ENCODE results near the gene VWA5B1.
"Not testable (repeated sequence)": the region's sequence is repeated elsewhere in the genome, so short reads cannot be mapped to it uniquely, and the experiment has no call there.

VWA5B1 gene, protein sequence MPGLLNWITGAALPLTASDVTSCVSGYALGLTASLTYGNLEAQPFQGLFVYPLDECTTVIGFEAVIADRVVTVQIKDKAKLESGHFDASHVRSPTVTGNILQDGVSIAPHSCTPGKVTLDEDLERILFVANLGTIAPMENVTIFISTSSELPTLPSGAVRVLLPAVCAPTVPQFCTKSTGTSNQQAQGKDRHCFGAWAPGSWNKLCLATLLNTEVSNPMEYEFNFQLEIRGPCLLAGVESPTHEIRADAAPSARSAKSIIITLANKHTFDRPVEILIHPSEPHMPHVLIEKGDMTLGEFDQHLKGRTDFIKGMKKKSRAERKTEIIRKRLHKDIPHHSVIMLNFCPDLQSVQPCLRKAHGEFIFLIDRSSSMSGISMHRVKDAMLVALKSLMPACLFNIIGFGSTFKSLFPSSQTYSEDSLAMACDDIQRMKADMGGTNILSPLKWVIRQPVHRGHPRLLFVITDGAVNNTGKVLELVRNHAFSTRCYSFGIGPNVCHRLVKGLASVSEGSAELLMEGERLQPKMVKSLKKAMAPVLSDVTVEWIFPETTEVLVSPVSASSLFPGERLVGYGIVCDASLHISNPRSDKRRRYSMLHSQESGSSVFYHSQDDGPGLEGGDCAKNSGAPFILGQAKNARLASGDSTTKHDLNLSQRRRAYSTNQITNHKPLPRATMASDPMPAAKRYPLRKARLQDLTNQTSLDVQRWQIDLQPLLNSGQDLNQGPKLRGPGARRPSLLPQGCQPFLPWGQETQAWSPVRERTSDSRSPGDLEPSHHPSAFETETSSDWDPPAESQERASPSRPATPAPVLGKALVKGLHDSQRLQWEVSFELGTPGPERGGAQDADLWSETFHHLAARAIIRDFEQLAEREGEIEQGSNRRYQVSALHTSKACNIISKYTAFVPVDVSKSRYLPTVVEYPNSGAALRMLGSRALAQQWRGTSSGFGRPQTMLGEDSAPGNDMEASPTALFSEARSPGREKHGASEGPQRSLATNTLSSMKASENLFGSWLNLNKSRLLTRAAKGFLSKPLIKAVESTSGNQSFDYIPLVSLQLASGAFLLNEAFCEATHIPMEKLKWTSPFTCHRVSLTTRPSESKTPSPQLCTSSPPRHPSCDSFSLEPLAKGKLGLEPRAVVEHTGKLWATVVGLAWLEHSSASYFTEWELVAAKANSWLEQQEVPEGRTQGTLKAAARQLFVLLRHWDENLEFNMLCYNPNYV

DNA sequence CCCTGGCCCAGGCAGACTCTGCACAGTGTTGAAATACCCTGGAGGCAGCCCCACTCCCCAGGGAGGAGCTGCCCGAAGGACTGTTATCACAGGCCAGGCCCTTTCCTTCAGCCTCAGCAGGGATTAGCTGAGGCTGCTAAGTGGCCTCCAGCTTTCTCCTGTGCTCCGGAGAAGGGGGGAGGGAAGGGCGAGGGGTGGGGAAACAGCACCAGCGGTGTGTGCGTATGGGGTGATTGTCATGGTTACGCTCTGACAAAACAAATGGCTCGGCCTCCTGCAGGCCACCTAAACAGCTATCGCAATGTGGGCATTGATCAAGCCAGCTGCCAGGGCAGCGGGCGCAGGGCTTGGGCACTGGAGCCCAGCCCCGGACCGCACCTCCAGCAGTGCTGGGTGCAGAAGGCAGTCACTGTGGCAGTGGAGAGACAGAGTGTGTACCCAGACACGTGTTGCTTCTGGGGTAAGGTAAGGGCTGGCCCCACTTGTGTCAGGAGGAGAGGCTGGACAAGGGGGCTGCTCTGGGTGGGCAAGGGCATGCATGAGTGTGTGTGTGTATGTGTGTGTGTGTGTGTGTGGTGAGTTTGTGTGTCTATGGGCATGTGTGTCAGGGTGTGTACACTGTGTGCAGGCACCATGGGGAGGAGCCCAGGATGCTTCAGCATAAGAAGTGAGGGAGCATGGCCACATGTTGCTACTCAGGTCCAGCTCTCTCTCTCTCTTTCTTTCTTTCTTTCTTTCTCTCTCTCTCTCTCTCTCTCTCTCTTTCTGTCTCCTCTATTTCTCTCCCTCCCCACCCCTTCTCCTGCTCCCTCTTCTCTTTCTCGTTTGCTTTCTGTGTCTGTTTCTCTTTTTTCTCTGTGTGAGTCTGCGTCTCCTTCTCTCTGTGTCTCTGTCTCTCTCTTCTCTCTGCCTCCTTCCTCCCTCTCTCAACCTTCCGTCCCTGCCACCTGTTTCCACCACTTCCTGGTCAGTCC lies at the start of gene VWA5B1:
VWA5B1 (plus strand) TSS at position 252 of the 974 bp plus-strand sequence. CDS start 19,727 bp downstream, outside the sequence.
- DNase-seq (ENCODE audit: low read depth in 3 of 3, low spot score in 1 of 3): no peak

GRCh38 chr1:20242890-20243479 lies 47.7 kb upstream of the VWA5B1 start:
- no peak for DNase-seq (ENCODE audit: low read depth in 3 of 3, low spot score in 1 of 3)

GRCh38 chr1:20248971-20249612 lies 41.6 kb upstream of the VWA5B1 start:
- DNase-seq (ENCODE audit: low read depth in 3 of 3, low spot score in 1 of 3): no peak

DNA sequence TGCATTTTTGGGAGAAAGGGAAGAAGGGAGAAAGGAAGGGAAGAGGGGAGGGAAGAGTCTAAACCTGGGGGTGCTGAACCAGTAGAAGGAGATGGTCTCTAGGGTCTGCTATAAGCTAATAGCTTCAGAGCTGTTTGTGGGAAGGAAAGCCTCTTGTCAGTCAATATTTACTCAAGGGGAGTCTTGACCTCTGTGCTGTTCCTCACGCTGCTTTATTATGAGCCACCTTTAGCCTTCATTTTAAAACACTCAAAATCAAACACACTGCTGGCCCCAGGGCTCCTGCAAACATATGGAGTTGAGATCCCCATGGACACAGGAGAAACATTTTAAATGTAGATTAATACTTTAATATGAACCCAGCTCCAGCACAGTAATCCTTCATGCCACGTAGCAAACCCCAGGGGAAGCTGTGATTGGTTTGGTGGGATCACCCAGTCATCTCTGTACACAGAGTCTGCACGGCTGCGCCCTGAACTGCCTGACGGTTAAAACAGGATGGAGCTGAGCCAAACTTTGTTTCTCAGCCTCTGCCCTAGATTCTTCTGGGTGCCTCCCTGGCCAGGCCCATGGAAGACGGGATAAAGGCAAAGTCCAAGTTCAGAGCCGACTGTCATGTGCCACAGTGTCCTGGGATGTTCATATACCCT lies 40.2 kb upstream of the VWA5B1 start:
- DNase-seq (ENCODE audit: low read depth in 3 of 3, low spot score in 1 of 3): no peak

DNA sequence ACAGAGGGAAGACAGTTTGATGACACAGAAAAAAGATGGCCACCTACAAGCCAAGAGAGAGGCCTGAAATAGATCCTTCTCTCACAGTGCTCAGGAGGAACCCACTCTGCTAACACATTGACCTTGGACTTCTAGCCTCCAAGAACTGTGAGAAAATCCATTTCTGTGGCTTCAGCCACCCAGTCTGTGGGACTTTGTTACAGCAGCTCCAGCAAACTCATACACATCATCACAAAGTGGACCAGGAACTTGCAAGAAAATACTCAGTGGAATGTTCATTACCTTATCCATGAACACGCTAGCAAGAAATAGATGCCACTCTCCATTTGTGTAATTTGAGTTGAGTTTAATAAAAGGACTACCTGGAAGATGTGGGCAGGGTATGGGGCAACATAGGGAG lies 38.1 kb upstream of the VWA5B1 start:
- no peak for DNase-seq (ENCODE audit: low read depth in 3 of 3, low spot score in 1 of 3)

DNA sequence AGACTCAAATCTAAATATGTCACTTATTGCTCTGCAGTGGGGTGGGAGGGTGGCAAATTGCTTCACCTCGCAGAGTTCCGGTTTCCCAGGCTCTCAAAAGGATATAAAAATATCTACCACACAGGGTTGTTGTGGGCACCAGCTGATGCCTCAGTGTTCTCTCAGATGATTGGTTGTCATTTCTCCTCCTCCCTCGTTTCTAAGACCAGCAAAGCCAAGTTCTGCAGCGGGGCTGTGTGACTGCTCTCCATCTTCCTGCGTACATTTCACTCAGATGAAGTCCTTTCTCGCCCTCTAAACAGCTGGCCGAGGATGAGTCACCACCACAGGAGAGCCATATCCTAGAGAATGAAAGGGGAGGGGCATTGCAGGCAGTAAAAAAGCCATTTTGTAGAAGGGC lies 35.0 kb upstream of the VWA5B1 start:
- no peak for DNase-seq (ENCODE audit: low read depth in 3 of 3, low spot score in 1 of 3)

DNA sequence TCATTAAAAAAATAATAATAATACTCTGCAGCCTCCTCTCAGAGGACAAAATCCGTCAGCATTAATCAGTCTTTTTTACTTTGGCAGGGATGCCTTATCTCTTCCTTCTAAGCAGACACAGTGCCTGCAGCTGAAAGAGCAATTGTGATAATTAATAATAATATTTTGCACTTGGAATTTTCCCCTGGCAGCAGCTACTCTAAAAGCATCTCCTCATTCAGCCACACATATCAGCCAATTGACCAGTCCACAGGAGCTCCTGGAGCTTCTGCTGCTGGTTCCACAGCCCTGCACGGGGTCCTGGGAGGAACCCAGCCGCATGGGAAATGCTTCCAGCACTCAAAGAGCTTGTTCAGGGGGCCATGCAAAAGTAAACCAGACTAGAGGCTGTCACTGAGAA lies 31.0 kb upstream of the VWA5B1 start:
- DNase-seq (ENCODE audit: low read depth in 3 of 3, low spot score in 1 of 3): no peak

GRCh38 chr1:20261095-20261494 lies 29.6 kb upstream of the VWA5B1 start:
- DNase-seq (ENCODE audit: low read depth in 3 of 3, low spot score in 1 of 3): no peak

- no peak for DNase-seq (ENCODE audit: low read depth in 3 of 3, low spot score in 1 of 3)
Observed at GRCh38 chr1:20262810-20263534, 27.7 kb upstream of the VWA5B1 start.

GRCh38 chr1:20265250-20265649 lies 25.4 kb upstream of the VWA5B1 start:
- DNase-seq (ENCODE audit: low read depth in 3 of 3, low spot score in 1 of 3): no peak

DNA sequence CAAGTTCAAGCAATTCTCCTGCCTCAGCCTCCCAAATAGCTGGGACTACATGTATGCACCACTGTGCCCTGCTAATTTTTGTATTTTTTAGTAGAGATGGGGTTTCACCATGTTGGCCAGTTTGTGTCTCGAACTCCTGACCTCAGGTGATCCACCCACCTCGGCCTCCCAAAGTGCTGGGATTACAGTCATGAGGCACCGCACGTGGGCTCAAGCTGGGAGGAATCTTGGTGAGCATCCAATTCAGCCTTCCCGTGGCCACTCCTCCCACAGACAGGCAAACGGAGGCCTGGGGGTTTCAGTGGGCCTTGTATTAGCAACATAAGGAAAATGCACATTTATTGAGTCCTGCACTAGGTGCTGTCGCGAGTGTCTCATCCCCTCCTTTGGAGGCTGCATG lies 24.5 kb upstream of the VWA5B1 start:
- no peak for DNase-seq (ENCODE audit: low read depth in 3 of 3, low spot score in 1 of 3)

DNA sequence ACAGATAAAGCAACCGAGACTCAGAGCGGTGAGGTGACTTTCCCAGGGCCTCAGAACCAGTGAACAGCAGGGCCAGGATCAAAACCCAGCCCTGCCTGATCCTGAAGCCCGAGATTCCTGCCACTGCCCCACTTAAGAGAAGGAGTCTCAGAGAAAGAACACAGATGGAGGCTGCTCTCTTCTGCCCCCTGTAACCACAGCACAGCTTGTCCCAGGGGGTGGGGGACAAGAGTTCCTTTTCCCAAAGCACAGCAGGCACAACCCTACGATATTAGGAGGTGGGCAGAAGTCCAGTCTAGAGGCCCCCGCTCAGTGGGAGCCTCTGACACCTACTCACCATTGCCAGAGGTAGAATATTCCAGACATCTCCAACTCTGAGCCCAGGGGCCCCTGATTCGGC lies 24.0 kb upstream of the VWA5B1 start:
- DNase-seq (ENCODE audit: low read depth in 3 of 3, low spot score in 1 of 3): no peak

GRCh38 chr1:20271498-20272400 lies 18.9 kb upstream of the VWA5B1 start:
- DNase-seq (ENCODE audit: low read depth in 3 of 3, low spot score in 1 of 3): no peak

GRCh38 chr1:20273716-20274115 lies 17.0 kb upstream of the VWA5B1 start:
- not testable (repeated sequence) for DNase-seq (ENCODE audit: low read depth in 3 of 3, low spot score in 1 of 3)

GRCh38 chr1:20275319-20275925 lies 15.3 kb upstream of the VWA5B1 start:
- DNase-seq (ENCODE audit: low read depth in 3 of 3, low spot score in 1 of 3): no peak

- DNase-seq (ENCODE audit: low read depth in 3 of 3, low spot score in 1 of 3): no peak
Observed at GRCh38 chr1:20276485-20277159, 14.1 kb upstream of the VWA5B1 start.

Measured in stimulated activated CD4-positive, alpha-beta T cell treated with anti-CD3 and anti-CD28 coated beads, TNF-alpha, amount 100 ng/mL, for 1 hour (primary cell).